PC-9 (cell line): Measurements from ENCODE around the gene GPR150. TPM values are rescaled to one million over a fixed set of nuclear protein-coding genes. Genes with fewer than 3 reads are reported as not detected.

ENCODE experiments used
- BruUV-seq: library from RNA; stranded (reverse); fragments of 400-500 nt; replicated peaks from 2 replicates; lab custom pipeline; 2021; lab: Mats Ljungman, UMichigan
- CTCF ChIA-PET: fragments of 300-600 bp; sonication (Branson Sonifier 250); formaldehyde crosslinking; loops from one replicate; lab custom pipeline; 2022; ENCODE audit warnings: antibody characterized with exemption; lab: Charles Lee
- POLR2A ChIA-PET: fragments of 300-600 bp; sonication (Branson Sonifier 250); formaldehyde crosslinking; loops from one replicate; lab custom pipeline; 2022; ENCODE audit warnings: antibody characterized with exemption; ENCODE audit not compliant: unreplicated experiment; lab: Charles Lee
- DNase-seq, 2 experiments: peaks; one replicate each; pipeline versions ENCODE4 v3.0.0 to v3.0.0-alpha.2; 2015 to 2022; ENCODE audit warnings: mixed read lengths in 1 of 2
- H2AFZ ChIP-seq: fragments of 200-600 bp; sonication (generic); 2 replicates; pipeline ENCODE4 v1.8.1; 2017; ENCODE audit warnings: antibody characterized with exemption
- H3F3A ChIP-seq: fragments of 200-600 bp; sonication (generic); 2 replicates; pipeline ENCODE4 v1.8.1; 2017; ENCODE audit warnings: antibody characterized with exemption, mild to moderate bottlenecking, low read depth; ENCODE audit not compliant: insufficient read depth
- H3K27ac ChIP-seq: fragments of 200-600 bp; sonication (generic); 2 replicates; pipeline ENCODE4 v1.6.1; 2016; ENCODE audit warnings: mixed run types
- H3K27me3 ChIP-seq: fragments of 200-600 bp; sonication (generic); 2 replicates; pipeline ENCODE4 v1.6.1; 2016; ENCODE audit warnings: low read depth, mixed run types; ENCODE audit not compliant: insufficient read depth
- H3K36me3 ChIP-seq: fragments of 200-600 bp; sonication (generic); 2 replicates; pipeline ENCODE4 v1.6.1; 2016; ENCODE audit warnings: low read depth, mixed run types
- H3K4me1 ChIP-seq: fragments of 200-600 bp; sonication (generic); replicated peaks from 2 replicates; pipeline ENCODE4 v1.6.1; 2016; ENCODE audit warnings: mixed run types; ENCODE audit not compliant: insufficient read depth
- H3K4me2 ChIP-seq: fragments of 200-600 bp; sonication (generic); 2 replicates; pipeline ENCODE4 v1.6.1; 2017; ENCODE audit warnings: mixed run types
- H3K4me3 ChIP-seq: fragments of 200-600 bp; sonication (generic); 2 replicates; pipeline ENCODE4 v1.6.1; 2016; ENCODE audit warnings: mixed run types
- H3K79me2 ChIP-seq: fragments of 200-600 bp; sonication (generic); 2 replicates; pipeline ENCODE4 v1.6.1; 2017; ENCODE audit warnings: low read depth, mixed run types
- H3K9me2 ChIP-seq: fragments of 200-600 bp; sonication (generic); 2 replicates; pipeline ENCODE4 v1.8.1; 2017; ENCODE audit warnings: mild to moderate bottlenecking; ENCODE audit not compliant: insufficient read depth
- H3K9me3 ChIP-seq: fragments of 200-600 bp; sonication (generic); 2 replicates; pipeline ENCODE4 v1.8.1; 2016; ENCODE audit warnings: low read depth; ENCODE audit not compliant: insufficient read depth
- H4K20me1 ChIP-seq: fragments of 200-600 bp; sonication (generic); 2 replicates; pipeline ENCODE4 v1.8.1; 2017; ENCODE audit not compliant: insufficient read depth
- CTCF ChIP-seq: fragments of 200-600 bp; sonication (generic); conservative IDR thresholded peaks from 2 replicates; pipeline ENCODE4 v1.6.1; 2017; ENCODE audit warnings: mixed run types, antibody characterized with exemption, mild to moderate bottlenecking, moderate library complexity
- EZH2 ChIP-seq: fragments of 200-600 bp; sonication (generic); IDR thresholded peaks from 2 replicates; pipeline ENCODE4 v1.8.0; 2017; ENCODE audit warnings: antibody characterized with exemption, low read depth
- intact Hi-C: fragments of 100-400 bp; cut with micrococcal nuclease; formaldehyde crosslinking; loops from one replicate; pipeline ENCODE4 v1.10.0; 2022; ENCODE audit not compliant: unreplicated experiment
- total RNA-seq: library from RNA; stranded (reverse); gene quantifications from 2 replicates; pipeline ENCODE4 v1.2.3, GENCODE V29; 2021

GPR150 gene
- total RNA-seq, 1 experiment from 2014 or later: 0.17 TPM

DNA sequence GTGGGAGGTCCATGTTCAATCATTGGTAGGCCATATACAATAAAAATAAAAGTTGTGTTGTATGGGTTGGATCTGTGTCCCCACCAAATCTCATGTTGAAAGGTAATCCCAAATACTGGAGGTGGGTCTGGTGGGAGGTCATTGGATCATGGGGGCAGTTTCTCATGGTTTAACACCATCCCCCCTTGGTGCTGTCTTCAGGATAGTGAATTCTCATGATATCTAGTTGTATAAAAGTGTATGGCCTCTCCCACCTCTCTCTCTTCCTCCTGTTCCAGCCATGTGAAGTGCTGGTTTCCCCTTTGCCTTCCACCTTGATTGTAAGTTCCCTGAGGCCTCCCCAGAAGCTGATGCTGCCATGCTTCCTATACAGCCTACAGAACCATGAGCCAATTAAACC is 47.8 kb downstream of the GPR150 start:
- no peak overlapping the region for H3K27ac ChIP-seq
- H3K4me1 ChIP-seq: 0 out of 2 replicates have a peak, but pooled peaks cover 10% of the 10 kb centered on the region
- no peak overlapping the region for H2AFZ ChIP-seq
- no peak overlapping the region for H3K4me3 ChIP-seq
- POLR2A ChIA-PET: no interaction called here
- no peaks in the 10 kb centered on the region for H3K36me3 ChIP-seq
- no peak for DNase-seq
- CTCF ChIA-PET: interaction anchor here (1.1 kb wide), 1 partner anchor 113 kb away, joined by 3 read pairs; no protein-coding TSS in a partner anchor
- TF ChIP-seq CTCF (no peak), EZH2 (no peak)
- no TSS peak for BruUV-seq
- intact Hi-C loops: no loop called here
- H3K9me3 ChIP-seq: no peaks in the 10 kb centered on the region
- H3K9me2 ChIP-seq: no peaks in the 10 kb centered on the region
- H3K79me2 ChIP-seq: no peaks in the 10 kb centered on the region
- H3K4me2 ChIP-seq: no peak overlapping the region
- H3K27me3 ChIP-seq: no peaks in the 10 kb centered on the region
- no peaks in the 10 kb centered on the region for H4K20me1 ChIP-seq
- H3F3A ChIP-seq: no peaks in the 10 kb centered on the region

GRCh38 chr5:95668216-95668615 is 48.3 kb downstream of the GPR150 start:
- no peaks in the 10 kb centered on the region for H3K36me3 ChIP-seq
- 0 out of 2 replicates have a peak, but pooled peaks cover 10% of the 10 kb centered on the region for H3K4me1 ChIP-seq
- no peaks in the 10 kb centered on the region for H3F3A ChIP-seq
- H3K9me3 ChIP-seq: no peaks in the 10 kb centered on the region
- CTCF ChIA-PET: interaction anchor here (1.1 kb wide), 1 partner anchor 113 kb away, joined by 3 read pairs; no protein-coding TSS in a partner anchor
- POLR2A ChIA-PET: no interaction called here
- no peaks in the 10 kb centered on the region for H3K27me3 ChIP-seq
- no peaks in the 10 kb centered on the region for H3K79me2 ChIP-seq
- no peak overlapping the region for H3K4me3 ChIP-seq
- no peaks in the 10 kb centered on the region for H3K9me2 ChIP-seq
- no peak overlapping the region for H2AFZ ChIP-seq
- DNase-seq: no peak
- no peak for TF ChIP-seq CTCF
- TF ChIP-seq EZH2: no peak
- no peak overlapping the region for H3K4me2 ChIP-seq
- H4K20me1 ChIP-seq: no peaks in the 10 kb centered on the region
- intact Hi-C loops: no loop called here
- H3K27ac ChIP-seq: no peak overlapping the region
- BruUV-seq: no TSS peak

DNA sequence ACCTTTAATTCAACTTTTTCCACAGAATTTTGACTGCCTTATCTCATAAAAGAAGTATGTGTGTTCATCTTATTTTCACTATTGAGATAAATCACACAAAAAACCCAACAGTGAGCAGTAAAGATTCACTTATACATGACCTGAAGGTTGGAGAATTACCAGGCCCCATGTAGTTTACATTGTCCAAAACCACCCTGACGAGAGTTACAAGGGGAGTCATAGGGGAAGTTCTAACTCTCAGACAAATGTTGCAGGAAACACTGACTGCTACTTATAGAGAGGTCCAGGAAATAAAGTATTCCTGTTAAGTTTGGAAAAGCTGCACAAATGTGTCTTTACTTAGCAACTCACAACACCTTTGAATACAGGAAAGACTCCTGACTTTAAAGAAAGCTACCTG is 48.8 kb downstream of the GPR150 start:
- no peaks in the 10 kb centered on the region for H3K36me3 ChIP-seq
- H3K27me3 ChIP-seq: no peaks in the 10 kb centered on the region
- CTCF ChIA-PET: no interaction called here
- H2AFZ ChIP-seq: no peak overlapping the region
- no peaks in the 10 kb centered on the region for H3F3A ChIP-seq
- no peaks in the 10 kb centered on the region for H3K79me2 ChIP-seq
- no peaks in the 10 kb centered on the region for H4K20me1 ChIP-seq
- intact Hi-C loops: no loop called here
- POLR2A ChIA-PET: no interaction called here
- no peak for DNase-seq
- no peaks in the 10 kb centered on the region for H3K9me3 ChIP-seq
- H3K9me2 ChIP-seq: no peaks in the 10 kb centered on the region
- no peak overlapping the region for H3K4me2 ChIP-seq
- H3K4me1 ChIP-seq: 0 out of 2 replicates have a peak, but pooled peaks cover 10% of the 10 kb centered on the region
- TF ChIP-seq CTCF (no peak), EZH2 (no peak)
- no peak overlapping the region for H3K4me3 ChIP-seq
- H3K27ac ChIP-seq: no peak overlapping the region
- BruUV-seq: no TSS peak
